Neuron (in vitro differentiated cells): Measurements from ENCODE around the gene MEIOB.
"Not testable (repeated sequence)": the region's sequence is repeated elsewhere in the genome, so short reads cannot be mapped to it uniquely, and the experiment has no call there.

Experiments
- H2AFZ ChIP-seq: one replicate; pipeline ENCODE4 v1.6.1; 2013; ENCODE audit warnings: low read depth, mild to moderate bottlenecking, inconsistent platforms, low read length, moderate library complexity
- H3K27me3 ChIP-seq: one replicate; pipeline ENCODE4 v1.6.1; 2013; ENCODE audit warnings: low read length; ENCODE audit not compliant: insufficient read depth
- H3K36me3 ChIP-seq: one replicate; pipeline ENCODE4 v1.6.1; 2013; ENCODE audit warnings: low read length; ENCODE audit not compliant: insufficient read depth
- H3K4me1 ChIP-seq: one replicate; pipeline ENCODE4 v1.6.1; 2013; ENCODE audit warnings: low read length; ENCODE audit not compliant: insufficient read depth
- H3K4me3 ChIP-seq: 2 replicates; pipeline ENCODE4 v1.5.1; 2013; ENCODE audit warnings: mild to moderate bottlenecking, low read length, moderate library complexity
- H3K9me3 ChIP-seq: one replicate; pipeline ENCODE4 v1.6.1; 2013; ENCODE audit warnings: low read length

MEIOB gene

GRCh38 chr16:1902547-1903219 lies 30.7 kb upstream of the MEIOB start:
- Histone ChIP-seq H3K36me3 (no peaks in the 10 kb centered on the region), H3K4me1 (no peaks in the 10 kb centered on the region), H3K4me3 (no peak overlapping the region), H3K9me3 (no peaks in the 10 kb centered on the region), H3K27me3 (peaks cover 42% of the 10 kb centered on the region), H2AFZ (no peak overlapping the region)

GRCh38 chr16:1900452-1900774 lies 28.4 kb upstream of the MEIOB start:
- H3K4me1 ChIP-seq, result no peaks in the 10 kb centered on the region
- no peak overlapping the region for H2AFZ ChIP-seq
- H3K27me3 ChIP-seq, result peaks cover 40% of the 10 kb centered on the region
- H3K36me3 ChIP-seq, result no peaks in the 10 kb centered on the region
- H3K4me3 ChIP-seq, result no peak overlapping the region
- H3K9me3 ChIP-seq, result no peaks in the 10 kb centered on the region

GRCh38 chr16:1899641-1900451 lies 27.9 kb upstream of the MEIOB start:
- H2AFZ ChIP-seq, result no peak overlapping the region
- H3K36me3 ChIP-seq, result no peaks in the 10 kb centered on the region
- H3K9me3 ChIP-seq, result no peaks in the 10 kb centered on the region
- peaks cover 39% of the 10 kb centered on the region for H3K27me3 ChIP-seq
- H3K4me1 ChIP-seq, result no peaks in the 10 kb centered on the region
- no peak overlapping the region for H3K4me3 ChIP-seq

GRCh38 chr16:1897692-1898091 lies 25.7 kb upstream of the MEIOB start:
- H3K4me3 ChIP-seq, H3K36me3 ChIP-seq, H2AFZ ChIP-seq, H3K4me1 ChIP-seq, H3K9me3 ChIP-seq: not testable (repeated sequence)
- H3K27me3 ChIP-seq, result peaks cover 26% of the 10 kb centered on the region

GRCh38 chr16:1895949-1896675 lies 24.1 kb upstream of the MEIOB start:
- Histone ChIP-seq H3K4me1 (no peaks in the 10 kb centered on the region), H3K4me3 (no peak overlapping the region), H3K9me3 (no peaks in the 10 kb centered on the region), H3K36me3 (no peaks in the 10 kb centered on the region), H2AFZ (no peak overlapping the region), H3K27me3 (peaks cover 23% of the 10 kb centered on the region)

- H3K36me3 ChIP-seq, result no peaks in the 10 kb centered on the region
- H3K4me3 ChIP-seq, result no peak overlapping the region
- H3K9me3 ChIP-seq, result no peaks in the 10 kb centered on the region
- no peaks in the 10 kb centered on the region for H3K4me1 ChIP-seq
- H2AFZ ChIP-seq, result no peak overlapping the region
- peaks cover 23% of the 10 kb centered on the region for H3K27me3 ChIP-seq
These were observed 23.1 kb upstream of the MEIOB start for GRCh38 chr16:1895068-1895467.

- H3K4me1 ChIP-seq, result no peaks in the 10 kb centered on the region
- no peaks in the 10 kb centered on the region for H3K36me3 ChIP-seq
- no peak overlapping the region for H2AFZ ChIP-seq
- peaks cover 4% of the 10 kb centered on the region for H3K27me3 ChIP-seq
- H3K9me3 ChIP-seq, result no peaks in the 10 kb centered on the region
- no peak overlapping the region for H3K4me3 ChIP-seq
These were observed 18.7 kb upstream of the MEIOB start for GRCh38 chr16:1890708-1891050.

GRCh38 chr16:1890024-1890707 lies 18.2 kb upstream of the MEIOB start:
- Histone ChIP-seq H3K4me3 (no peak overlapping the region), H3K36me3 (no peaks in the 10 kb centered on the region), H2AFZ (no peak overlapping the region), H3K27me3 (peaks cover 3% of the 10 kb centered on the region), H3K9me3 (no peaks in the 10 kb centered on the region), H3K4me1 (no peaks in the 10 kb centered on the region)

- Histone ChIP-seq H3K27me3 (peaks cover 6% of the 10 kb centered on the region), H3K4me3 (no peak overlapping the region), H3K4me1 (no peaks in the 10 kb centered on the region), H2AFZ (no peak overlapping the region), H3K9me3 (no peaks in the 10 kb centered on the region), H3K36me3 (no peaks in the 10 kb centered on the region)
These were observed 15.9 kb upstream of the MEIOB start for GRCh38 chr16:1887711-1888354.

- Histone ChIP-seq H3K27me3 (peaks cover 9% of the 10 kb centered on the region), H3K9me3 (no peaks in the 10 kb centered on the region), H3K36me3 (no peaks in the 10 kb centered on the region), H3K4me3 (no peak overlapping the region), H3K4me1 (no peaks in the 10 kb centered on the region), H2AFZ (no peak overlapping the region)
These were observed 12.9 kb upstream of the MEIOB start for GRCh38 chr16:1884889-1885288.

GRCh38 chr16:1884155-1884760 lies 12.3 kb upstream of the MEIOB start:
- no peaks in the 10 kb centered on the region for H3K9me3 ChIP-seq
- H2AFZ ChIP-seq, result no peak overlapping the region
- H3K4me1 ChIP-seq, result no peaks in the 10 kb centered on the region
- H3K4me3 ChIP-seq, result no peak overlapping the region
- peaks cover 12% of the 10 kb centered on the region for H3K27me3 ChIP-seq
- no peaks in the 10 kb centered on the region for H3K36me3 ChIP-seq

GRCh38 chr16:1881172-1881571 lies 9.2 kb upstream of the MEIOB start:
- not testable (repeated sequence) for H3K4me3 ChIP-seq, H2AFZ ChIP-seq, H3K9me3 ChIP-seq, H3K4me1 ChIP-seq, H3K36me3 ChIP-seq
- peaks cover 19% of the 10 kb centered on the region for H3K27me3 ChIP-seq
